Fibroblast of lung (primary cell): Measurements from ENCODE around the gene TTLL11. TPM values are rescaled to one million over a fixed set of nuclear protein-coding genes. Genes with fewer than 3 reads are reported as not detected.
"Not testable (repeated sequence)": the region's sequence is repeated elsewhere in the genome, so short reads cannot be mapped to it uniquely, and the experiment has no call there.

Experiments used
- DNase-seq, 2 donors: peaks; one replicate each; pipeline versions ENCODE4 v3.0.0 to v3.0.0-alpha.2; 2010; ENCODE audit warnings: low read depth in 2 of 2
- H2AFZ ChIP-seq: 2 replicates; pipeline ENCODE4 v1.5.1; 2012; ENCODE audit warnings: low read length, control low read depth, inconsistent platforms
- H3K27ac ChIP-seq: 2 replicates; pipeline ENCODE4 v1.5.1; 2011; ENCODE audit warnings: low read length, control low read depth; ENCODE audit not compliant: insufficient read depth
- H3K27me3 ChIP-seq: 2 replicates; pipeline ENCODE4 v1.5.1; 2011; ENCODE audit warnings: mild to moderate bottlenecking, low read length; ENCODE audit not compliant: control insufficient read depth, insufficient read depth
- H3K36me3 ChIP-seq: 2 replicates; pipeline ENCODE4 v1.5.1; 2011; ENCODE audit warnings: low read length; ENCODE audit not compliant: control insufficient read depth, insufficient read depth
- H3K4me1 ChIP-seq: 2 replicates; pipeline ENCODE4 v1.5.1; 2011; ENCODE audit warnings: low read length; ENCODE audit not compliant: control insufficient read depth, insufficient read depth; ENCODE audit errors: extremely low read depth
- H3K4me2 ChIP-seq: 2 replicates; pipeline ENCODE4 v1.5.1; 2011; ENCODE audit warnings: low read length, control low read depth; ENCODE audit not compliant: insufficient read depth; ENCODE audit errors: extremely low read depth
- H3K4me3 ChIP-seq, 4 experiments: fragments of 200-600 bp in 1 of 4; sonication (generic) in 1 of 4; replicated peaks in 1 of 4; 2 replicates each; pipeline ENCODE4 v1.5.1; 2011 to 2016; ENCODE audit warnings: low read length in 4 of 4, low read depth in 3 of 4, mild to moderate bottlenecking in 3 of 4, control low read depth in 2 of 4, inconsistent platforms in 1 of 4, mixed read lengths in 1 of 4; ENCODE audit not compliant: insufficient read depth in 1 of 4; ENCODE audit errors: control extremely low read depth in 1 of 4
- H3K79me2 ChIP-seq: 2 replicates; pipeline ENCODE4 v1.5.1; 2012; ENCODE audit warnings: mild to moderate bottlenecking, low read length, inconsistent platforms; ENCODE audit not compliant: control insufficient read depth, insufficient read depth
- H3K9ac ChIP-seq: 2 replicates; pipeline ENCODE4 v1.5.1; 2011; ENCODE audit warnings: mild to moderate bottlenecking, low read length, control low read depth; ENCODE audit not compliant: insufficient read depth
- H3K9me3 ChIP-seq: 2 replicates; pipeline ENCODE4 v1.5.1; 2012; ENCODE audit warnings: low read depth, low read length; ENCODE audit not compliant: control insufficient read depth, insufficient read depth
- H4K20me1 ChIP-seq: 2 replicates; pipeline ENCODE4 v1.5.1; 2011; ENCODE audit warnings: low read length; ENCODE audit not compliant: control insufficient read depth, insufficient read depth; ENCODE audit errors: extremely low read depth
- EZH2 ChIP-seq: IDR thresholded peaks from 2 replicates; pipeline ENCODE4 v1.5.1; 2012; ENCODE audit warnings: low read length, control low read depth, mild to moderate bottlenecking; ENCODE audit errors: missing control alignments
- polyA plus RNA-seq, 2 donors: library from polyadenylated mRNA; depleted of rRNA in 1 of 2; stranded (reverse) in 1 of 2; unstranded in 1 of 2; fragments of >200 nt; gene quantifications; 2 replicates each; pipeline ENCODE4 v1.2.1, GENCODE V29; 2011 to 2012; ENCODE audit warnings: missing spikeins in 1 of 2
- total RNA-seq: library from RNA; depleted of rRNA; stranded (reverse); fragments of >200 nt; gene quantifications from 2 replicates; pipeline ENCODE4 v1.2.1, GENCODE V29; 2014
- TF ChIP-seq, protein P1 (sequence below), 2 donors: IDR thresholded peaks in 1 of 2; conservative IDR thresholded peaks in 1 of 2; 1 replicate in 1 of 2; 2 replicates in 1 of 2; pipeline ENCODE4 v1.5.1; 2011 to 2012; ENCODE audit warnings: low read length in 2 of 2, control low read depth in 1 of 2, inconsistent platforms in 1 of 2, low read depth in 1 of 2, mild to moderate bottlenecking in 1 of 2

TTLL11 gene
- total and polyA plus RNA-seq, 2 donors (not counting 1 experiment from before 2014, with no cell fraction given): 3.9 to 4.8 TPM

DNA sequence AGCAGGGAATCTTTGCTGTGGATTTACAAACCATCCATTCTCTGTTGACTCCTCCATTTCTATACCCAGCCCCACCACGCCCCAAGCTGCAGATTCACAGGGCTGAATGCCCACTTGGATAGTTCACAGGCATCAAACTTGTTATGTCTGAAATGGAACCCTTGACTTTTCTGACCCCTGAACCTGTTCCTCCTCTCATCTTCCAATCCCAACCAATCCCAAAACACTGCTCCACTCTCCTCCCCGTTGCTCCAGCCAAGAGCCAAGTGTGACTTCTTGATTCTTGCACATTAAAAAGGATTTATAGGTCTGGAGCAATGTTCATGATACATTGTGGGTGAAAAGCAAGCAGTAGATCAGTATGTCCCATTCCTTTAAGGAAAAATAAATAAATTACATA, 296.0 kb downstream of the TTLL11 start:
- no peaks in the 10 kb centered on the region for H4K20me1 ChIP-seq
- H3K4me1 ChIP-seq: no peaks in the 10 kb centered on the region
- H3K27me3 ChIP-seq: peaks cover 2% of the 10 kb centered on the region
- no peak overlapping the region for H2AFZ ChIP-seq
- H3K9ac ChIP-seq: no peak overlapping the region
- no peaks in the 10 kb centered on the region for H3K36me3 ChIP-seq
- TF ChIP-seq, protein P1, sequence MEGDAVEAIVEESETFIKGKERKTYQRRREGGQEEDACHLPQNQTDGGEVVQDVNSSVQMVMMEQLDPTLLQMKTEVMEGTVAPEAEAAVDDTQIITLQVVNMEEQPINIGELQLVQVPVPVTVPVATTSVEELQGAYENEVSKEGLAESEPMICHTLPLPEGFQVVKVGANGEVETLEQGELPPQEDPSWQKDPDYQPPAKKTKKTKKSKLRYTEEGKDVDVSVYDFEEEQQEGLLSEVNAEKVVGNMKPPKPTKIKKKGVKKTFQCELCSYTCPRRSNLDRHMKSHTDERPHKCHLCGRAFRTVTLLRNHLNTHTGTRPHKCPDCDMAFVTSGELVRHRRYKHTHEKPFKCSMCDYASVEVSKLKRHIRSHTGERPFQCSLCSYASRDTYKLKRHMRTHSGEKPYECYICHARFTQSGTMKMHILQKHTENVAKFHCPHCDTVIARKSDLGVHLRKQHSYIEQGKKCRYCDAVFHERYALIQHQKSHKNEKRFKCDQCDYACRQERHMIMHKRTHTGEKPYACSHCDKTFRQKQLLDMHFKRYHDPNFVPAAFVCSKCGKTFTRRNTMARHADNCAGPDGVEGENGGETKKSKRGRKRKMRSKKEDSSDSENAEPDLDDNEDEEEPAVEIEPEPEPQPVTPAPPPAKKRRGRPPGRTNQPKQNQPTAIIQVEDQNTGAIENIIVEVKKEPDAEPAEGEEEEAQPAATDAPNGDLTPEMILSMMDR (conservative IDR thresholded peaks at IDR 0.05 in 1 of 2, IDR thresholded peaks at IDR 0.05 in 1 of 2; ENCODE audit: low read depth in 1 of 2, low read length in 2 of 2): no peak
- TF ChIP-seq EZH2: no peak
- no peak overlapping the region for H3K4me2 ChIP-seq
- no peak overlapping the region for H3K27ac ChIP-seq
- no peak for DNase-seq
- no peaks in the 10 kb centered on the region for H3K9me3 ChIP-seq
- H3K4me3 ChIP-seq: no peak overlapping the region
- no peaks in the 10 kb centered on the region for H3K79me2 ChIP-seq

- H3K36me3 ChIP-seq, H3K4me2 ChIP-seq, H3K9me3 ChIP-seq, H3K4me3 ChIP-seq, H4K20me1 ChIP-seq, H3K27me3 ChIP-seq, H3K27ac ChIP-seq, DNase-seq, H3K79me2 ChIP-seq, H3K9ac ChIP-seq, H2AFZ ChIP-seq, H3K4me1 ChIP-seq: not testable (repeated sequence)
Measured at GRCh38 chr9:121794334-121794733, 298.8 kb downstream of the TTLL11 start.

DNA sequence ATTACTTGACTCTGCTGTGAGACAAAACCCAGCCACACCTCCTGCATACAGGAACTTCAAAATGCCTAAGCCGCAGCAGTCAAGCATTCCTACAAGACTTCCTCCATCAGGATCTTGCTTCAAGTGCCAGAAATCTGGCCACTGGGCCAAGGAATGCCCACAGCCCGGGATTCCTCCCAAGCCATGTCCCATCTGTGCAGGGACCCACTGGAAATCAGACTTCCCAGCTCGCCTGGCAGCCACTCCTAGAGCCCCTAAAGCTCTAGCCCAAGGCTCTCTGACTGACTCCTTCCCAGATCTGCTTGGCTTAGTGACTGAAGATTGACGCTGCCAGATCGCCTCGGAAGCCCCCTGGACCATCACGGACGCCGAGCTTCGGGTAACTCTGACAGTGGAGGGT, 300.6 kb downstream of the TTLL11 start:
- not testable (repeated sequence) for H4K20me1 ChIP-seq, H3K4me3 ChIP-seq, H3K4me1 ChIP-seq, H3K27me3 ChIP-seq, H2AFZ ChIP-seq, H3K9ac ChIP-seq, H3K4me2 ChIP-seq, H3K27ac ChIP-seq, DNase-seq, H3K9me3 ChIP-seq, H3K36me3 ChIP-seq, H3K79me2 ChIP-seq

GRCh38 chr9:121790841-121791240, 302.3 kb downstream of the TTLL11 start:
- Histone ChIP-seq H3K4me3 (no peak overlapping the region), H4K20me1 (no peaks in the 10 kb centered on the region), H3K27me3 (no peaks in the 10 kb centered on the region), H3K9ac (no peak overlapping the region), H3K79me2 (no peaks in the 10 kb centered on the region), H2AFZ (no peak overlapping the region), H3K27ac (no peak overlapping the region), H3K4me2 (no peak overlapping the region), H3K4me1 (no peaks in the 10 kb centered on the region), H3K9me3 (no peaks in the 10 kb centered on the region), H3K36me3 (no peaks in the 10 kb centered on the region)
- TF ChIP-seq, protein P1 (conservative IDR thresholded peaks at IDR 0.05 in 1 of 2, IDR thresholded peaks at IDR 0.05 in 1 of 2; ENCODE audit: low read depth in 1 of 2, low read length in 2 of 2): no peak
- TF ChIP-seq EZH2: no peak
- DNase-seq: no peak
